WTC11 (cell line): Measurements from ENCODE around the gene GSG1L2. TPM values are rescaled to one million over a fixed set of nuclear protein-coding genes. Genes with fewer than 3 reads are reported as not detected.

Experiments used
- ATAC-seq: fragments of 200-7000 bp; cut with Tn5 transposase; 2 replicates; pipeline ENCODE4 v1.10.0; 2021; ENCODE audit warnings: mild to moderate bottlenecking, moderate library complexity
- CTCF ChIA-PET: fragments of 300-600 bp; sonication (Branson Sonifier 250); formaldehyde crosslinking; loops from one replicate; lab custom pipeline; 2021; ENCODE audit warnings: antibody characterized with exemption; lab: Charles Lee
- POLR2A ChIA-PET: fragments of 350-600 bp; sonication (Branson Sonifier 250); formaldehyde crosslinking; loops from one replicate; lab custom pipeline; 2021; ENCODE audit warnings: antibody characterized with exemption; lab: Charles Lee
- DNase-seq: peaks from one replicate; pipeline ENCODE4 v3.0.0; 2021; ENCODE audit warnings: low spot score
- H3K27ac Mint-ChIP-seq: 2 replicates; pipeline ENCODE4 v1.8.0; 2021; ENCODE audit warnings: mixed read lengths
- H3K27me3 Mint-ChIP-seq: 2 replicates; pipeline ENCODE4 v1.8.0; 2021; ENCODE audit warnings: low read depth, mild to moderate bottlenecking, moderate library complexity, mixed read lengths
- H3K36me3 Mint-ChIP-seq: 2 replicates; pipeline ENCODE4 v1.8.0; 2021; ENCODE audit warnings: mixed read lengths
- H3K4me1 Mint-ChIP-seq: 2 replicates; pipeline ENCODE4 v1.8.0; 2022; ENCODE audit warnings: mixed read lengths
- H3K4me3 Mint-ChIP-seq: 2 replicates; pipeline ENCODE4 v1.8.0; 2021; ENCODE audit warnings: mild to moderate bottlenecking, moderate library complexity, mixed read lengths
- H3K9me3 Mint-ChIP-seq: 2 replicates; pipeline ENCODE4 v1.8.0; 2021; ENCODE audit warnings: mixed read lengths
- CREB1 ChIP-seq: sonication (generic); formaldehyde crosslinking; IDR thresholded peaks from 2 replicates; pipeline ENCODE4 v1.8.0; 2023; ENCODE audit warnings: mild to moderate bottlenecking, missing genetic modification reagents
- FOXP1 ChIP-seq: sonication (generic); formaldehyde crosslinking; IDR thresholded peaks from 2 replicates; pipeline ENCODE4 v1.8.0; 2022; ENCODE audit warnings: missing genetic modification reagents, mild to moderate bottlenecking, moderate library complexity, borderline replicate concordance
- GABPB1 ChIP-seq: sonication (generic); formaldehyde crosslinking; IDR thresholded peaks from 2 replicates; pipeline ENCODE4 v1.8.1; 2023; ENCODE audit warnings: mild to moderate bottlenecking, missing genetic modification reagents
- JAZF1 ChIP-seq: fragments of 250-450 bp; sonication (Bioruptor Pico); IDR thresholded peaks from 2 replicates; pipeline ENCODE4 v1.9.0; 2021; ENCODE audit warnings: moderate library complexity, mild to moderate bottlenecking, inconsistent platforms
- MXD4 ChIP-seq: fragments of 250-450 bp; sonication (Bioruptor Pico); IDR thresholded peaks from 2 replicates; pipeline ENCODE4 v1.8.0; 2021; ENCODE audit warnings: mild to moderate bottlenecking, moderate library complexity, borderline replicate concordance
- NR1H2 ChIP-seq: sonication (generic); formaldehyde crosslinking; IDR thresholded peaks from 2 replicates; pipeline ENCODE4 v1.9.0; 2021; ENCODE audit warnings: mild to moderate bottlenecking, moderate library complexity, missing genetic modification reagents
- PRRX2 ChIP-seq: fragments of 250-450 bp; sonication (Bioruptor Pico); IDR thresholded peaks from 2 replicates; pipeline ENCODE4 v1.8.0; 2021; ENCODE audit warnings: mild to moderate bottlenecking
- SMAD3 ChIP-seq: sonication (generic); formaldehyde crosslinking; IDR thresholded peaks from 2 replicates; pipeline ENCODE4 v1.8.0; 2022; ENCODE audit warnings: missing genetic modification reagents, mild to moderate bottlenecking, borderline replicate concordance
- TEAD4 ChIP-seq: sonication (generic); formaldehyde crosslinking; IDR thresholded peaks from 2 replicates; pipeline ENCODE4 v1.8.0; 2022; ENCODE audit warnings: mild to moderate bottlenecking, missing genetic modification reagents
- ZNF232 ChIP-seq: sonication (generic); formaldehyde crosslinking; IDR thresholded peaks from 2 replicates; pipeline ENCODE4 v1.8.0; 2022; ENCODE audit warnings: mild to moderate bottlenecking, missing genetic modification reagents
- ZNF263 ChIP-seq: sonication (generic); formaldehyde crosslinking; IDR thresholded peaks from 2 replicates; pipeline ENCODE4 v1.8.1; 2022; ENCODE audit warnings: low read depth, mild to moderate bottlenecking, moderate library complexity, missing genetic modification reagents
- ZNF317 ChIP-seq: sonication (generic); formaldehyde crosslinking; IDR thresholded peaks from 2 replicates; pipeline ENCODE4 v1.8.1; 2023; ENCODE audit warnings: low read depth, mild to moderate bottlenecking, moderate library complexity, missing genetic modification reagents, borderline replicate concordance
- ZNF396 ChIP-seq: fragments of 250-450 bp; sonication (Bioruptor Pico); IDR thresholded peaks from 2 replicates; pipeline ENCODE4 v1.8.0; 2021; ENCODE audit warnings: mild to moderate bottlenecking, moderate library complexity, borderline replicate concordance
- ZNF423 ChIP-seq: fragments of 250-450 bp; sonication (Bioruptor Pico); IDR thresholded peaks from 2 replicates; pipeline ENCODE4 v2.1.2; 2022; ENCODE audit warnings: mild to moderate bottlenecking, moderate library complexity
- total RNA-seq: library from RNA; stranded (reverse); gene quantifications from 3 replicates; pipeline ENCODE4 v1.2.3, GENCODE V29; 2021
- TF ChIP-seq, protein P1 (sequence below): fragments of 250-450 bp; sonication (Bioruptor Pico); IDR thresholded peaks from 2 replicates; pipeline ENCODE4 v1.9.0; 2021; ENCODE audit warnings: moderate library complexity, mild to moderate bottlenecking, inconsistent platforms, borderline replicate concordance
- TF ChIP-seq, protein P2 (sequence below): sonication (generic); formaldehyde crosslinking; IDR thresholded peaks from 2 replicates; pipeline ENCODE4 v1.8.1; 2022; ENCODE audit warnings: missing genetic modification reagents, borderline replicate concordance
- TF ChIP-seq, protein P3 (sequence below): sonication (generic); formaldehyde crosslinking; conservative IDR thresholded peaks from 2 replicates; pipeline ENCODE4 v1.8.1; 2022; ENCODE audit warnings: mild to moderate bottlenecking, missing genetic modification reagents
- TF ChIP-seq, protein P4 (sequence below): sonication (generic); formaldehyde crosslinking; IDR thresholded peaks from 2 replicates; pipeline ENCODE4 v1.8.1; 2023; ENCODE audit warnings: mild to moderate bottlenecking, missing genetic modification reagents, moderate library complexity
- TF ChIP-seq, protein P5 (sequence below): sonication (generic); formaldehyde crosslinking; IDR thresholded peaks from 2 replicates; pipeline ENCODE4 v1.8.0; 2022; ENCODE audit warnings: mild to moderate bottlenecking, missing genetic modification reagents
- TF ChIP-seq, protein P6 (sequence below): sonication (generic); formaldehyde crosslinking; IDR thresholded peaks from 2 replicates; pipeline ENCODE4 v1.8.0; 2023; ENCODE audit warnings: mild to moderate bottlenecking, missing genetic modification reagents
- TF ChIP-seq, protein P7 (sequence below): fragments of 250-450 bp; sonication (Bioruptor Pico); IDR thresholded peaks from 2 replicates; pipeline ENCODE4 v2.1.2; 2022; ENCODE audit warnings: mild to moderate bottlenecking, moderate library complexity
- TF ChIP-seq, protein P8 (sequence below): sonication (generic); formaldehyde crosslinking; IDR thresholded peaks from 2 replicates; pipeline ENCODE4 v1.8.1; 2023; ENCODE audit warnings: mild to moderate bottlenecking, missing genetic modification reagents, borderline replicate concordance

GSG1L2 gene
- total RNA-seq, 1 experiment from 2014 or later, result not detected

DNA sequence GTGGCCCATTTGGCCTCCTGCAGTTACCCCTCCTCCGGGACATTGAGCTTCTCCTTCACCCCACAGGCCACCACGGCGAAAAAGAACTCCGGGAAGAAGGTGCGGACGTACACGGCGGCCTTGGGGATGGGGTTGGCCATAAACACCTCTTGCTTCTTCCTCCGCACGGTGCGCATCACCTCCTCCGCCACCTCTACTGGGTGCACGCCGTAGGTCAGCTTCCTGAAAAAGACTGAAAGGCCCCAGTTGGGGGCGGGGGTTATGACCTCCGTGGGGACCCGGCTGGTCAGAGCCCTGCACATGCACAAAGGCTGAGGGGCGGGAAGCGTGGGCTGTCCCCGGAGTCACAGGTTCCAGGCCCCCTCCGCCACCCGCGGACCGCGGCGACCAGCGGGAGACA, 50.4 kb downstream of the GSG1L2 start (continued):
- TF ChIP-seq, protein P1, sequence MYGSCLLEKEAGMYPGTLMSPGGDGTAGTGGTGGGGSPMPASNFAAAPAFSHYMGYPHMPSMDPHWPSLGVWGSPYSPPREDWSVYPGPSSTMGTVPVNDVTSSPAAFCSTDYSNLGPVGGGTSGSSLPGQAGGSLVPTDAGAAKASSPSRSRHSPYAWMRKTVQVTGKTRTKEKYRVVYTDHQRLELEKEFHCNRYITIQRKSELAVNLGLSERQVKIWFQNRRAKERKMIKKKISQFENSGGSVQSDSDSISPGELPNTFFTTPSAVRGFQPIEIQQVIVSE (CRISPR knock-in tag), result no peak
- TF ChIP-seq MXD4 (CRISPR knock-in tag) (no peak), NR1H2 (no peak), GABPB1 (CRISPR knock-in tag) (no peak)
- TF ChIP-seq, protein P2, sequence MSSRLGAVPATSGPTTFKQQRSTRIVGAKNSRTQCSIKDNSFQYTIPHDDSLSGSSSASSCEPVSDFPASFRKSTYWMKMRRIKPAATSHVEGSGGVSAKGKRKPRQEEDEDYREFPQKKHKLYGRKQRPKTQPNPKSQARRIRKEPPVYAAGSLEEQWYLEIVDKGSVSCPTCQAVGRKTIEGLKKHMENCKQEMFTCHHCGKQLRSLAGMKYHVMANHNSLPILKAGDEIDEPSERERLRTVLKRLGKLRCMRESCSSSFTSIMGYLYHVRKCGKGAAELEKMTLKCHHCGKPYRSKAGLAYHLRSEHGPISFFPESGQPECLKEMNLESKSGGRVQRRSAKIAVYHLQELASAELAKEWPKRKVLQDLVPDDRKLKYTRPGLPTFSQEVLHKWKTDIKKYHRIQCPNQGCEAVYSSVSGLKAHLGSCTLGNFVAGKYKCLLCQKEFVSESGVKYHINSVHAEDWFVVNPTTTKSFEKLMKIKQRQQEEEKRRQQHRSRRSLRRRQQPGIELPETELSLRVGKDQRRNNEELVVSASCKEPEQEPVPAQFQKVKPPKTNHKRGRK (CRISPR knock-in tag), result no peak
- TF ChIP-seq, protein P3, sequence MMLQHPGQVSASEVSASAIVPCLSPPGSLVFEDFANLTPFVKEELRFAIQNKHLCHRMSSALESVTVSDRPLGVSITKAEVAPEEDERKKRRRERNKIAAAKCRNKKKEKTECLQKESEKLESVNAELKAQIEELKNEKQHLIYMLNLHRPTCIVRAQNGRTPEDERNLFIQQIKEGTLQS (CRISPR knock-in tag), result no peak

DNA sequence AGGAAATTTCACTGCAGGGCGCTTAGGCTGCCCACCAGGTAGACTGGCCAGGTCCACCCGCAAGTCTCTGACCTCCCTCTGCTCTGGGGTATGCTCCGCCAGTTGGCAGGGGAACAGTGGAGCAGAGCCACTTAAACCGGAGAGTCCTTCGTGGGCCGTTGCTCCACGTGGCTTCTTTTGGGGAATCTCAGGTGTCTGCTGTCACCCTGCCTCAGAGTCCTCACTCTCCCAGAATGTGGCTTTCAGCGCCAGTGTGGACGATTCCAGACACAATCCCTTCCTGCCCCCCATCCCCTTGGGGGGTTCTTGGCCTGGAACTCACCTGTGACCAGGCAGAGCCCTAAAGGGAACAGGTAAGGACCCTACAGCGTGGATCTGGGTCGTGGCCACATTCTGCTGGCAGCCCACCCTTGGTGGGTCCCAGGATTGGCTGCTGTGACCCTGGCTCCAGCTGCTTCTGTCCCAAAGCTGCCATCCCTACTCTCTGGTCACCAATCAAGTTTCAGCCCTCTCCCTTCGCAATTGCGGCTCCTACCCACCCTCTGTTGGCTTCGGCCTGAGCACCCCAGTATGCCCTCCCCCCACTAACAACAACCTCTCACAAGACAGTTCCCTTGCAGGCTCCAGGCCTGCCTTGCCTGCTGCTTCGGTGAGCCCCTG, 52.7 kb downstream of the GSG1L2 start:
- DNase-seq (no peak), ATAC-seq (no peak)
- H3K9me3 Mint-ChIP-seq, result no peaks in the 10 kb centered on the region
- H3K4me3 Mint-ChIP-seq, result no peak overlapping the region
- TF ChIP-seq, protein P4, sequence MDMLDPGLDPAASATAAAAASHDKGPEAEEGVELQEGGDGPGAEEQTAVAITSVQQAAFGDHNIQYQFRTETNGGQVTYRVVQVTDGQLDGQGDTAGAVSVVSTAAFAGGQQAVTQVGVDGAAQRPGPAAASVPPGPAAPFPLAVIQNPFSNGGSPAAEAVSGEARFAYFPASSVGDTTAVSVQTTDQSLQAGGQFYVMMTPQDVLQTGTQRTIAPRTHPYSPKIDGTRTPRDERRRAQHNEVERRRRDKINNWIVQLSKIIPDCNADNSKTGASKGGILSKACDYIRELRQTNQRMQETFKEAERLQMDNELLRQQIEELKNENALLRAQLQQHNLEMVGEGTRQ (CRISPR knock-in tag), result no peak
- TF ChIP-seq ZNF317 (no peak), JAZF1 (CRISPR knock-in tag) (no peak), FOXP1 (CRISPR knock-in tag) (no peak), PRRX2 (CRISPR knock-in tag) (no peak), ZNF232 (no peak), ZNF263 (CRISPR knock-in tag) (no peak), ZNF396 (CRISPR knock-in tag) (no peak), CREB1 (CRISPR knock-in tag) (no peak), SMAD3 (CRISPR knock-in tag) (no peak), ZNF423 (CRISPR knock-in tag) (no peak), TEAD4 (CRISPR knock-in tag) (no peak)
- TF ChIP-seq, protein P5, sequence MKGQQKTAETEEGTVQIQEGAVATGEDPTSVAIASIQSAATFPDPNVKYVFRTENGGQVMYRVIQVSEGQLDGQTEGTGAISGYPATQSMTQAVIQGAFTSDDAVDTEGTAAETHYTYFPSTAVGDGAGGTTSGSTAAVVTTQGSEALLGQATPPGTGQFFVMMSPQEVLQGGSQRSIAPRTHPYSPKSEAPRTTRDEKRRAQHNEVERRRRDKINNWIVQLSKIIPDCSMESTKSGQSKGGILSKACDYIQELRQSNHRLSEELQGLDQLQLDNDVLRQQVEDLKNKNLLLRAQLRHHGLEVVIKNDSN (CRISPR knock-in tag), result no peak
- TF ChIP-seq, protein P6, sequence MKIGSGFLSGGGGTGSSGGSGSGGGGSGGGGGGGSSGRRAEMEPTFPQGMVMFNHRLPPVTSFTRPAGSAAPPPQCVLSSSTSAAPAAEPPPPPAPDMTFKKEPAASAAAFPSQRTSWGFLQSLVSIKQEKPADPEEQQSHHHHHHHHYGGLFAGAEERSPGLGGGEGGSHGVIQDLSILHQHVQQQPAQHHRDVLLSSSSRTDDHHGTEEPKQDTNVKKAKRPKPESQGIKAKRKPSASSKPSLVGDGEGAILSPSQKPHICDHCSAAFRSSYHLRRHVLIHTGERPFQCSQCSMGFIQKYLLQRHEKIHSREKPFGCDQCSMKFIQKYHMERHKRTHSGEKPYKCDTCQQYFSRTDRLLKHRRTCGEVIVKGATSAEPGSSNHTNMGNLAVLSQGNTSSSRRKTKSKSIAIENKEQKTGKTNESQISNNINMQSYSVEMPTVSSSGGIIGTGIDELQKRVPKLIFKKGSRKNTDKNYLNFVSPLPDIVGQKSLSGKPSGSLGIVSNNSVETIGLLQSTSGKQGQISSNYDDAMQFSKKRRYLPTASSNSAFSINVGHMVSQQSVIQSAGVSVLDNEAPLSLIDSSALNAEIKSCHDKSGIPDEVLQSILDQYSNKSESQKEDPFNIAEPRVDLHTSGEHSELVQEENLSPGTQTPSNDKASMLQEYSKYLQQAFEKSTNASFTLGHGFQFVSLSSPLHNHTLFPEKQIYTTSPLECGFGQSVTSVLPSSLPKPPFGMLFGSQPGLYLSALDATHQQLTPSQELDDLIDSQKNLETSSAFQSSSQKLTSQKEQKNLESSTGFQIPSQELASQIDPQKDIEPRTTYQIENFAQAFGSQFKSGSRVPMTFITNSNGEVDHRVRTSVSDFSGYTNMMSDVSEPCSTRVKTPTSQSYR (CRISPR knock-in tag), result no peak
- TF ChIP-seq, protein P7, sequence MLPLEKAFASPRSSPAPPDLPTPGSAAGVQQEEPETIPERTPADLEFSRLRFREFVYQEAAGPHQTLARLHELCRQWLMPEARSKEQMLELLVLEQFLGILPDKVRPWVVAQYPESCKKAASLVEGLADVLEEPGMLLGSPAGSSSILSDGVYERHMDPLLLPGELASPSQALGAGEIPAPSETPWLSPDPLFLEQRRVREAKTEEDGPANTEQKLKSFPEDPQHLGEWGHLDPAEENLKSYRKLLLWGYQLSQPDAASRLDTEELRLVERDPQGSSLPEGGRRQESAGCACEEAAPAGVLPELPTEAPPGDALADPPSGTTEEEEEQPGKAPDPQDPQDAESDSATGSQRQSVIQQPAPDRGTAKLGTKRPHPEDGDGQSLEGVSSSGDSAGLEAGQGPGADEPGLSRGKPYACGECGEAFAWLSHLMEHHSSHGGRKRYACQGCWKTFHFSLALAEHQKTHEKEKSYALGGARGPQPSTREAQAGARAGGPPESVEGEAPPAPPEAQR (CRISPR knock-in tag), result no peak
- TF ChIP-seq, protein P8, sequence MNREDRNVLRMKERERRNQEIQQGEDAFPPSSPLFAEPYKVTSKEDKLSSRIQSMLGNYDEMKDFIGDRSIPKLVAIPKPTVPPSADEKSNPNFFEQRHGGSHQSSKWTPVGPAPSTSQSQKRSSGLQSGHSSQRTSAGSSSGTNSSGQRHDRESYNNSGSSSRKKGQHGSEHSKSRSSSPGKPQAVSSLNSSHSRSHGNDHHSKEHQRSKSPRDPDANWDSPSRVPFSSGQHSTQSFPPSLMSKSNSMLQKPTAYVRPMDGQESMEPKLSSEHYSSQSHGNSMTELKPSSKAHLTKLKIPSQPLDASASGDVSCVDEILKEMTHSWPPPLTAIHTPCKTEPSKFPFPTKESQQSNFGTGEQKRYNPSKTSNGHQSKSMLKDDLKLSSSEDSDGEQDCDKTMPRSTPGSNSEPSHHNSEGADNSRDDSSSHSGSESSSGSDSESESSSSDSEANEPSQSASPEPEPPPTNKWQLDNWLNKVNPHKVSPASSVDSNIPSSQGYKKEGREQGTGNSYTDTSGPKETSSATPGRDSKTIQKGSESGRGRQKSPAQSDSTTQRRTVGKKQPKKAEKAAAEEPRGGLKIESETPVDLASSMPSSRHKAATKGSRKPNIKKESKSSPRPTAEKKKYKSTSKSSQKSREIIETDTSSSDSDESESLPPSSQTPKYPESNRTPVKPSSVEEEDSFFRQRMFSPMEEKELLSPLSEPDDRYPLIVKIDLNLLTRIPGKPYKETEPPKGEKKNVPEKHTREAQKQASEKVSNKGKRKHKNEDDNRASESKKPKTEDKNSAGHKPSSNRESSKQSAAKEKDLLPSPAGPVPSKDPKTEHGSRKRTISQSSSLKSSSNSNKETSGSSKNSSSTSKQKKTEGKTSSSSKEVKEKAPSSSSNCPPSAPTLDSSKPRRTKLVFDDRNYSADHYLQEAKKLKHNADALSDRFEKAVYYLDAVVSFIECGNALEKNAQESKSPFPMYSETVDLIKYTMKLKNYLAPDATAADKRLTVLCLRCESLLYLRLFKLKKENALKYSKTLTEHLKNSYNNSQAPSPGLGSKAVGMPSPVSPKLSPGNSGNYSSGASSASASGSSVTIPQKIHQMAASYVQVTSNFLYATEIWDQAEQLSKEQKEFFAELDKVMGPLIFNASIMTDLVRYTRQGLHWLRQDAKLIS, result no peak
- no peaks in the 10 kb centered on the region; the same call in 1 of the 2 replicates for H3K27me3 Mint-ChIP-seq
- ChIA-PET CTCF (interaction anchor here (0.6 to 1.9 kb wide), 33 partner anchors 9 to 718 kb away, joined by 3 to 31 read pairs (median 4); partner anchors contain the start of genes CFAP52, DHRS7C and STX8), POLR2A (no interaction called here)
- no peak overlapping the region for H3K27ac Mint-ChIP-seq
- no peaks in the 10 kb centered on the region for H3K4me1 Mint-ChIP-seq
- no peaks in the 10 kb centered on the region for H3K36me3 Mint-ChIP-seq
